RWPE2 (cell line): Measurements from ENCODE around the gene BLZF1.

Experiments
- ATAC-seq: fragments of 200-7000 bp; cut with Tn5 transposase; 3 replicates; pipeline ENCODE4 v1.9.1; 2021; ENCODE audit warnings: low read depth
- DNase-seq: peaks from one replicate; pipeline ENCODE4 v3.0.0-alpha.2; 2020; ENCODE audit warnings: low spot score
- H3K27ac ChIP-seq: fragments of 450-650 bp; 2 replicates; pipeline ENCODE4 v1.5.1; 2017; ENCODE audit warnings: mild to moderate bottlenecking; ENCODE audit not compliant: poor library complexity, severe bottlenecking
- H3K27me3 ChIP-seq: fragments of 250-450 bp; sonication (Bioruptor Pico); 2 replicates; pipeline ENCODE4 v1.5.1; 2021; ENCODE audit warnings: mild to moderate bottlenecking, moderate library complexity; ENCODE audit not compliant: insufficient read depth, poor library complexity, severe bottlenecking
- H3K36me3 ChIP-seq: fragments of 250-450 bp; sonication (Bioruptor Pico); 2 replicates; pipeline ENCODE4 v1.5.1; 2020; ENCODE audit warnings: low read depth, mild to moderate bottlenecking, moderate library complexity
- H3K4me1 ChIP-seq: fragments of 250-450 bp; sonication (Bioruptor Pico); 2 replicates; pipeline ENCODE4 v1.5.1; 2021; ENCODE audit warnings: mild to moderate bottlenecking, moderate library complexity; ENCODE audit not compliant: insufficient read depth, poor library complexity, severe bottlenecking
- H3K4me3 ChIP-seq: fragments of 250-450 bp; sonication (Bioruptor Pico); 2 replicates; pipeline ENCODE4 v1.5.1; 2021; ENCODE audit warnings: mild to moderate bottlenecking, moderate library complexity; ENCODE audit not compliant: severe bottlenecking
- H3K9me3 ChIP-seq: fragments of 250-450 bp; sonication (Bioruptor Pico); 2 replicates; pipeline ENCODE4 v1.5.1; 2021; ENCODE audit warnings: mild to moderate bottlenecking, moderate library complexity; ENCODE audit not compliant: severe bottlenecking
- TF ChIP-seq, protein P1 (sequence below): fragments of 450-650 bp; IDR thresholded peaks from one replicate; pipeline ENCODE4 v1.5.1; 2017; ENCODE audit warnings: mild to moderate bottlenecking, moderate library complexity; ENCODE audit not compliant: poor library complexity, severe bottlenecking

BLZF1 gene

DNA sequence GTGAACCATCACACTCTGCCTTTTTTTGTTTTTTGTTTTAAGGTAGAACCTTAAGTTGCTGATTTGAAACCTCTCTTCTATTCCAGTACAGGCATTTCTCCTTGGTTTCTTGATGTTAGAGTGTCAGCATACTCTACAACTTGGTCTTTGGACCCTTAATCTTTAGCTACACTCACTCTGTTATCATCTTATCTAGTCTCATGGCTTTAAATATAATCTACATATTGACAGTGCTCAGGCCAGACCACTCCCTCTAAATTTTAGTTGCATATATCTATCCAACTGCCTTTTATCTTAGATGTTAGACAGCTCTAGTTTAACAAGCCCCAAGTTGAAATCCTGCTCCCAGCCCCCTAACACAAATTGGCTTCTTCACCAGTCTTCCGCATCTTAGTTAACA lies 22.5 kb upstream of the BLZF1 start:
- Histone ChIP-seq H3K27ac (no peak overlapping the region), H3K4me1 (no peaks in the 10 kb centered on the region), H3K4me3 (no peak overlapping the region), H3K27me3 (no peaks in the 10 kb centered on the region), H3K9me3 (no peaks in the 10 kb centered on the region), H3K36me3 (no peaks in the 10 kb centered on the region)
- TF ChIP-seq, protein P1, sequence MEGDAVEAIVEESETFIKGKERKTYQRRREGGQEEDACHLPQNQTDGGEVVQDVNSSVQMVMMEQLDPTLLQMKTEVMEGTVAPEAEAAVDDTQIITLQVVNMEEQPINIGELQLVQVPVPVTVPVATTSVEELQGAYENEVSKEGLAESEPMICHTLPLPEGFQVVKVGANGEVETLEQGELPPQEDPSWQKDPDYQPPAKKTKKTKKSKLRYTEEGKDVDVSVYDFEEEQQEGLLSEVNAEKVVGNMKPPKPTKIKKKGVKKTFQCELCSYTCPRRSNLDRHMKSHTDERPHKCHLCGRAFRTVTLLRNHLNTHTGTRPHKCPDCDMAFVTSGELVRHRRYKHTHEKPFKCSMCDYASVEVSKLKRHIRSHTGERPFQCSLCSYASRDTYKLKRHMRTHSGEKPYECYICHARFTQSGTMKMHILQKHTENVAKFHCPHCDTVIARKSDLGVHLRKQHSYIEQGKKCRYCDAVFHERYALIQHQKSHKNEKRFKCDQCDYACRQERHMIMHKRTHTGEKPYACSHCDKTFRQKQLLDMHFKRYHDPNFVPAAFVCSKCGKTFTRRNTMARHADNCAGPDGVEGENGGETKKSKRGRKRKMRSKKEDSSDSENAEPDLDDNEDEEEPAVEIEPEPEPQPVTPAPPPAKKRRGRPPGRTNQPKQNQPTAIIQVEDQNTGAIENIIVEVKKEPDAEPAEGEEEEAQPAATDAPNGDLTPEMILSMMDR = no peak
- DNase-seq = no peak
- no peak for ATAC-seq

DNA sequence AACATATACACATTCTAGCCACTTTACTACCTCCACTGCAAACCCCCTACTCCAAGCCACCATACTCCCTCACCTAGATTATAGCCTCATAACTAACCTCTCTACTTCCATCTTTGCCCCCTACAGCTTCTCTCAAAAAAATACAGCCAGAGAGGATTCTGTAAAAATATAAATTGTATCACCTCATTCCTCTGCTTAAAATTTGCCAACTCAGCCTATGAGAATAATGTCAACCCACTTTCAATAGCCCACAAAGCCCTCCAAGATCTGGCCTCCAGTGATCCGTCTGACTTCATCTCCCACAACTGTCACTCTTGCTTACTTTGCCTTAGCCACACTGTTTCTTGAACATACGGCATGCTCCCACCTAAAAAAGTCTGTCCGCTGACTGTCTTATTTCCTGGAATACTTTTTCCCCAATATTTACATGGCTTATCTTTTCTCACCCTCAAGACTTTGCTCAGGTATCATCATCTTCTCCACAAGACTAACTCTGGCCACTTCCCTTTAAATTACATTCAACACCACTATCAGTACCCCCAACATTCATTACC lies 21.9 kb upstream of the BLZF1 start:
- Histone ChIP-seq H3K4me3 (no peak overlapping the region), H3K9me3 (no peaks in the 10 kb centered on the region), H3K27ac (no peak overlapping the region), H3K36me3 (no peaks in the 10 kb centered on the region), H3K27me3 (no peaks in the 10 kb centered on the region), H3K4me1 (no peaks in the 10 kb centered on the region)
- TF ChIP-seq, protein P1 = no peak
- no peak for ATAC-seq
- no peak for DNase-seq

DNA sequence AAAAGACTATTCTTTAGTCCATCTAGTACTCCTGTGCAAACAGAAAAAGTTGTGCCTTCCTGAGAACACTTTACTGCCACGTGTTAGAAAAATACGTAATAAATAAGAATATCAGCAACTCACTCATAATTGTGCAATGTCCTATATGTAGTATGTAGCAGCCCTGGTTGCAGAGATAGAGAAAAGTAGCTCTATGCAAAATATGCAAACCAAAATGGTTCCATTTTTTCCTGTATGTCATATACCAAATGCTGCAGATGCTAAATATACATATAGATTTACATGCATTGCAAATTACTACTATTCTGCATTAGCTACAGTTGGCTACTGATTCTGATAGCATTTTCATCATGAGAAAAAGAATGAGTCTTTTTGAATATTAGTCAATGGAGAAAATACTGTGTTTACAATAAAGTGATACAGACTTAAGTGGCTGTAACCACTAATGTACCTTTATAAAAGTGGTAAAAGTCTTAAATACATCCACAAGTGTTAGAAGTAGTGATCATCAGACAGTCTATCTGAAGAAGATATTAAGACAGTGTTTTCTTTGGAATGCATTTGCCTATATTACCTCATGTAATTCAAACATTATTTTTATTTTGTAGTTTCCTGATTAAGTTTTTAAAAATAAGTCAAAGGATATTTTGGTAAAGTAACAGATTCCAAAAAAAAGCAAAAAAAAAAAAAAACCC lies 20.2 kb upstream of the BLZF1 start:
- ATAC-seq = no peak
- Histone ChIP-seq H3K36me3 (peaks cover 3% of the 10 kb centered on the region; the same call in 1 of the 2 replicates), H3K4me1 (peaks cover 2% of the 10 kb centered on the region), H3K27me3 (no peaks in the 10 kb centered on the region), H3K27ac (no peak overlapping the region), H3K9me3 (peaks cover 4% of the 10 kb centered on the region), H3K4me3 (no peak overlapping the region)
- no peak for DNase-seq
- TF ChIP-seq, protein P1 = no peak

DNA sequence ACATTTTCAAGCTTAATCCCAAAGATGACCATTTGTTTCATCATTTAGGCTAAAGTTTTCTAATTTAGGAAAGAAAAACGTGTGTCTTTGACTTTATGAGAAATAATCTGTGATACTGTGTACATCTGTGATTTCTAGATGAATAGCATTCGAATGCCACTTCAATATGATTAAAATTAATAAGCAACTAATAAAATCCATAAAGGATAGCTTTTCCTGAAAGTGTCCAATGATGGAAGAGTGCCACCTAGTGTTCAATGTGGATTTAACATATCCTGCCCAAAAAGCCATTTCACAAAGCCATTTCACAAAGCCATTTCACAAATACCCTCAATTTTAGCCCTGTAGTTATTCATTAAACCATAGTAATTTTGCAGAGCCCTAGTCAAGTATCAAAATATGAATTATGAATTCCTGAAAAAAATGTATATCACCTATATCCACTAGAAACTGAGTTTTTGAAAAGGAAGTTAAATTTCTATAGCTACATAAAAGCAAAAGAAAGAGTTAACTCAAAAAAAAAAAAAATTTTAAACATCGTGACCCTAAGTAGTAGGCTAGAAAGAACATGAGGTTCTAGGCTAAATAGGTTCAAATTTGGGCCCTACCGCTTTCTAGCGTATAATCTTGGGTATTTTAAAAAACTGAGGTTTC lies 19.5 kb upstream of the BLZF1 start:
- Histone ChIP-seq H3K4me3 (no peak overlapping the region), H3K36me3 (peaks cover 3% of the 10 kb centered on the region; the same call in 1 of the 2 replicates), H3K27ac (no peak overlapping the region), H3K9me3 (peaks cover 4% of the 10 kb centered on the region), H3K27me3 (no peaks in the 10 kb centered on the region), H3K4me1 (peaks cover 2% of the 10 kb centered on the region)
- ATAC-seq (no peak), DNase-seq (no peak)
- TF ChIP-seq, protein P1 = peak; percentile 93
